ENCODE results near the gene CHPF2. TPM values are rescaled to one million over a fixed set of nuclear protein-coding genes. Genes with fewer than 3 reads are reported as not detected.

Gene CHPF2
- polyA plus RNA-seq, 3 donors: 34.4 to 38.0 (median 36.0) TPM

- peak; percentile 61 to 77 (median 68) for DNase-seq
- TF ChIP-seq CTCF (IDR thresholded peaks at IDR 0.05): no peak
- Mint-ChIP-seq H3K36me3 (peaks cover 23 to 42% of the 10 kb centered on the region in 2 donors), H3K4me1 (peaks cover 76% of the 10 kb centered on the region), H3K4me3 (peak overlapping the region; percentile 43 to 87), H3K9me3 (no peaks in the 10 kb centered on the region), H3K27me3 (ENCODE audit: low read depth in 3 of 3) (peaks cover 3 to 10% (median 7%) of the 10 kb centered on the region in 3 donors), H3K27ac (peak overlapping the region; percentile 54 to 99 (median 91))
- intact Hi-C loops (cut with micrococcal nuclease): loop anchor here in 1 of 2 donors (2.0 to 5.0 kb wide), 2 partner anchors 25 to 42 kb away; partner anchors contain the start of genes CHPF2 and SMARCD3
- Histone ChIP-seq H3K4me2 (replicated peaks; ENCODE audit: extremely low read depth, low read length, poor library complexity, severe bottlenecking) (peak overlapping the region; percentile 84), H3K79me2 (ENCODE audit: insufficient read depth, low read length) (peaks cover 20% of the 10 kb centered on the region), H3K4me3 (replicated peaks in 1 of 3; ENCODE audit: low read depth in 2 of 3, low read length in 3 of 3) (peak overlapping the region in 2 of 3 experiments; percentile 4 to 79), H4K20me1 (ENCODE audit: insufficient read depth, low read length) (peaks cover 18% of the 10 kb centered on the region), H3K27ac (ENCODE audit: low read depth in 1 of 2, low read length in 2 of 2) (peak overlapping the region; percentile 86 to 92), H3K27me3 (ENCODE audit: control insufficient read depth in 2 of 2, insufficient read depth in 2 of 2, low read length in 2 of 2) (no peaks in the 10 kb centered on the region), H3K36me3 (replicated peaks in 1 of 2; ENCODE audit: control insufficient read depth in 1 of 2, insufficient read depth in 2 of 2, low read length in 2 of 2) (peaks cover 4 to 17% of the 10 kb centered on the region in 2 donors), H3K4me1 (ENCODE audit: control insufficient read depth in 1 of 2, insufficient read depth in 2 of 2, low read length in 2 of 2) (peaks cover 68 to 70% of the 10 kb centered on the region in 2 donors), H3K9ac (ENCODE audit: insufficient read depth, low read length, poor library complexity, severe bottlenecking) (peak overlapping the region; percentile 51), H3K9me3 (replicated peaks in 1 of 2; ENCODE audit: control insufficient read depth in 1 of 2, insufficient read depth in 1 of 2, low read length in 2 of 2) (no peaks in the 10 kb centered on the region), H2AFZ (ENCODE audit: insufficient read depth, low read depth, low read length, poor library complexity, severe bottlenecking) (no peak overlapping the region)
- WGBS (ENCODE audit: insufficient coverage): 48% methylated on average over 6 of the region's 9 CpGs
These were observed 41.5 kb downstream of the CHPF2 start for GRCh38 chr7:151273651-151274390.

GRCh38 chr7:151274396-151274795 is 42.1 kb downstream of the CHPF2 start:
- TF ChIP-seq CTCF (IDR thresholded peaks at IDR 0.05): no peak
- H3K27ac ChIP-seq (ENCODE audit: low read depth in 1 of 2, low read length in 2 of 2): peak overlapping the region; percentile 86 to 92
- peaks cover 18% of the 10 kb centered on the region for H4K20me1 ChIP-seq (ENCODE audit: insufficient read depth, low read length)
- H3K79me2 ChIP-seq (ENCODE audit: insufficient read depth, low read length): peaks cover 20% of the 10 kb centered on the region
- H3K9me3 ChIP-seq (replicated peaks in 1 of 2; ENCODE audit: control insufficient read depth in 1 of 2, insufficient read depth in 1 of 2, low read length in 2 of 2): no peaks in the 10 kb centered on the region
- peaks cover 4 to 12% of the 10 kb centered on the region in 2 donors for H3K36me3 ChIP-seq (replicated peaks in 1 of 2; ENCODE audit: control insufficient read depth in 1 of 2, insufficient read depth in 2 of 2, low read length in 2 of 2)
- Mint-ChIP-seq H3K27me3 (ENCODE audit: low read depth in 3 of 3) (peaks cover 3 to 10% (median 10%) of the 10 kb centered on the region in 3 donors), H3K4me1 (peaks cover 72% of the 10 kb centered on the region), H3K27ac (peak overlapping the region; percentile 5 to 99 (median 90)), H3K36me3 (peaks cover 18 to 36% of the 10 kb centered on the region in 2 donors), H3K4me3 (peak overlapping the region; percentile 67 to 87), H3K9me3 (no peaks in the 10 kb centered on the region)
- WGBS (ENCODE audit: insufficient coverage): 23% methylated on average over 7 of the region's 9 CpGs
- H3K27me3 ChIP-seq (ENCODE audit: control insufficient read depth in 2 of 2, insufficient read depth in 2 of 2, low read length in 2 of 2): no peaks in the 10 kb centered on the region
- peak overlapping the region; percentile 51 for H3K9ac ChIP-seq (ENCODE audit: insufficient read depth, low read length, poor library complexity, severe bottlenecking)
- peak overlapping the region; percentile 84 for H3K4me2 ChIP-seq (replicated peaks; ENCODE audit: extremely low read depth, low read length, poor library complexity, severe bottlenecking)
- peak overlapping the region in 1 of 3 experiments; percentile 79 for H3K4me3 ChIP-seq (replicated peaks in 1 of 3; ENCODE audit: low read depth in 2 of 3, low read length in 3 of 3)
- intact Hi-C loops (cut with micrococcal nuclease): loop anchor here in 1 of 2 donors (5.0 kb wide), 1 partner anchor 42 kb away; the partner anchor contains the start of gene CHPF2
- peak in 2 of 3 donors; percentile 16 to 21 for DNase-seq
- no peak overlapping the region for H2AFZ ChIP-seq (ENCODE audit: insufficient read depth, low read depth, low read length, poor library complexity, severe bottlenecking)
- H3K4me1 ChIP-seq (ENCODE audit: control insufficient read depth in 1 of 2, insufficient read depth in 2 of 2, low read length in 2 of 2): peaks cover 68 to 70% of the 10 kb centered on the region in 2 donors

Measured in CD14-positive monocyte (primary cell).